ENCODE results near the gene NACC1. TPM values are rescaled to one million over a fixed set of nuclear protein-coding genes. Genes with fewer than 3 reads are reported as not detected.

NACC1 gene
- total RNA-seq, 3 donors from 2014 or later = 8.5 to 20.5 (median 19.7) TPM

DNA sequence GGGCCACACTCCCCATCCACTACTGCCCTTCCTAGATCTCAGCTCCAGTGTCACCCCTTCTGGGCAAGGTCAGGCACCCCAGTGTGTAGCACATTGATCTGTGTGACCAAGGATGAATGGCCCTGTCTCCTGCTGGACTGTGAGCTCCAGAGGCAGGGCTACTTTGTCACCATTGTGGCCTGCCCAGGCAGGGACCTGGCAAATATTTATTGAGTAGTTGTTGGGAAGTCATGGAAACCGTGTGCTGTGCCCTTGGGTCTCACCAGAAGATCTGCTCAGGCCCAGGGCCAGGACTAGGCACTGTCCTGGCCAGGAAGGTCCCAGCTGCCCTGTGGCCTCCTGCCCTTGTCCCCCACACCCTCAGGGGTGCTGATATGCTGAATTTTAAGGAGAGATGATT, 10.5 kb downstream of the NACC1 start:
- TF ChIP-seq, protein P1, sequence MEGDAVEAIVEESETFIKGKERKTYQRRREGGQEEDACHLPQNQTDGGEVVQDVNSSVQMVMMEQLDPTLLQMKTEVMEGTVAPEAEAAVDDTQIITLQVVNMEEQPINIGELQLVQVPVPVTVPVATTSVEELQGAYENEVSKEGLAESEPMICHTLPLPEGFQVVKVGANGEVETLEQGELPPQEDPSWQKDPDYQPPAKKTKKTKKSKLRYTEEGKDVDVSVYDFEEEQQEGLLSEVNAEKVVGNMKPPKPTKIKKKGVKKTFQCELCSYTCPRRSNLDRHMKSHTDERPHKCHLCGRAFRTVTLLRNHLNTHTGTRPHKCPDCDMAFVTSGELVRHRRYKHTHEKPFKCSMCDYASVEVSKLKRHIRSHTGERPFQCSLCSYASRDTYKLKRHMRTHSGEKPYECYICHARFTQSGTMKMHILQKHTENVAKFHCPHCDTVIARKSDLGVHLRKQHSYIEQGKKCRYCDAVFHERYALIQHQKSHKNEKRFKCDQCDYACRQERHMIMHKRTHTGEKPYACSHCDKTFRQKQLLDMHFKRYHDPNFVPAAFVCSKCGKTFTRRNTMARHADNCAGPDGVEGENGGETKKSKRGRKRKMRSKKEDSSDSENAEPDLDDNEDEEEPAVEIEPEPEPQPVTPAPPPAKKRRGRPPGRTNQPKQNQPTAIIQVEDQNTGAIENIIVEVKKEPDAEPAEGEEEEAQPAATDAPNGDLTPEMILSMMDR (IDR thresholded peaks at IDR 0.05) = no peak
- TF ChIP-seq POLR2AphosphoS5 (IDR thresholded peaks at IDR 0.05) = no peak
- TF ChIP-seq POLR2A (IDR thresholded peaks at IDR 0.05) = no peak
- no peak for DNase-seq (ENCODE audit: low spot score in 2 of 2)
- no peaks in the 10 kb centered on the region for H3K27me3 ChIP-seq
- H3K4me1 ChIP-seq = no peaks in the 10 kb centered on the region
- no peaks in the 10 kb centered on the region for H3K36me3 ChIP-seq
- peak overlapping the region; percentile 17 to 35 for H3K27ac ChIP-seq
- no peaks in the 10 kb centered on the region for H3K9me3 ChIP-seq
- H3K4me3 ChIP-seq = no peak overlapping the region
- intact Hi-C loops (cut with DNase I; ENCODE audit: low total_unique reads) = no loop called here

DNA sequence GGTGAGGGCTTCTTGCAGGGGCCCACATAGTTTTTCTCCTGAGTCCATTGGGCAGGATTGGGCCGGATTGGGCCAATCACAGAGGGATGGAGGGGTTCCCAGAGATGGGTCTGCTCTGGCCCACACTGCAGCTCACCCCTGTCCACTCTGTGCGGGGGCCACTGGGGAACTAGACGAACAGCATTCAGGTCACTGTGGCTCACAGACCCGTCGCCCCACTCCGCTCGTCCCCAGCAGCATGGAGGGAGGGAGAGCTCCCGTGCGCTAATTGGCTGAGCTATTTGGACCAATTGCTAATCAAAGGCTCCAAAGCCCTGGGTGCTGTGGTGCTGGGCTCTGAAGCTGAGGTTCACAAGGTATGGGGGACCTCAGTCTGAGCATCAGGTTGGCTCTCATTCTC, 11.3 kb downstream of the NACC1 start:
- H3K4me1 ChIP-seq = no peaks in the 10 kb centered on the region
- H3K27me3 ChIP-seq = no peaks in the 10 kb centered on the region
- TF ChIP-seq, protein P1 (IDR thresholded peaks at IDR 0.05) = no peak
- TF ChIP-seq POLR2A (IDR thresholded peaks at IDR 0.05) = no peak
- no peak for TF ChIP-seq POLR2AphosphoS5 (IDR thresholded peaks at IDR 0.05)
- no peaks in the 10 kb centered on the region for H3K36me3 ChIP-seq
- DNase-seq (ENCODE audit: low spot score in 2 of 2) = no peak
- no peaks in the 10 kb centered on the region for H3K9me3 ChIP-seq
- H3K4me3 ChIP-seq = no peak overlapping the region
- intact Hi-C loops (cut with DNase I; ENCODE audit: low total_unique reads) = no loop called here
- no peak overlapping the region for H3K27ac ChIP-seq

DNA sequence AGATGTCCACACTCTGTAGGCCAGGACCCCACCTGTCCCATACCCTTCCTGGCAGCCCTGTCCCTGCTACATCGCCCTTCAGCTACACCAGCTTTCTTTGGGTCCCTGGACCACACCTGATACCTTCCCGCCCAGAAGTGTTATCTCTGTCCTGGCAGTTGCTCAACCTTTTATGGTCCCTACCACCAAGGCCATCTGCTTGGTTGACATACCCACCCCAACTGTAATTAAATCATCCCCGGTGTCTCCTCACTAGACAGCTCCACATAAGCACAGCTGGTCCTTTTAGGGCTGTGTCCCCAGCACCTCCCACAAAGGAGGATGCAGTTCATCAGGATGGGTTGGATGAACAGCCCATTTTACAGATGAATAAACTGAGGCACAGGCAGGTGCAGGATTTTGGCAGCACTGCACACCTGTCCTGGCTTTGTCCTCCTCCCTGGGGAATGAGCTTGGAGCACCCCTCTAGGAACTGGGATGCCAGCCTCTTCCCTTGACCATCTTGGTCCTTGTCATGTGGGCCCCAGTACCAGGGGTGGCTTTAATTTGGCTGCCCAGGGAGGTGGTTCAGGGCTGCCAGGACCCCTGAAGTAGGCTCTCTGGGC, 12.9 kb downstream of the NACC1 start:
- TF ChIP-seq, protein P1 (IDR thresholded peaks at IDR 0.05) = no peak
- TF ChIP-seq POLR2AphosphoS5 (IDR thresholded peaks at IDR 0.05) (no peak), POLR2A (IDR thresholded peaks at IDR 0.05) (no peak)
- Histone ChIP-seq H3K36me3 (no peaks in the 10 kb centered on the region), H3K27ac (peak overlapping the region in 1 of 2 donors; percentile 60), H3K4me3 (no peak overlapping the region), H3K9me3 (no peaks in the 10 kb centered on the region), H3K27me3 (no peaks in the 10 kb centered on the region), H3K4me1 (no peaks in the 10 kb centered on the region)
- DNase-seq (ENCODE audit: low spot score in 2 of 2) = no peak
- intact Hi-C loops (cut with DNase I; ENCODE audit: low total_unique reads) = no loop called here

DNA sequence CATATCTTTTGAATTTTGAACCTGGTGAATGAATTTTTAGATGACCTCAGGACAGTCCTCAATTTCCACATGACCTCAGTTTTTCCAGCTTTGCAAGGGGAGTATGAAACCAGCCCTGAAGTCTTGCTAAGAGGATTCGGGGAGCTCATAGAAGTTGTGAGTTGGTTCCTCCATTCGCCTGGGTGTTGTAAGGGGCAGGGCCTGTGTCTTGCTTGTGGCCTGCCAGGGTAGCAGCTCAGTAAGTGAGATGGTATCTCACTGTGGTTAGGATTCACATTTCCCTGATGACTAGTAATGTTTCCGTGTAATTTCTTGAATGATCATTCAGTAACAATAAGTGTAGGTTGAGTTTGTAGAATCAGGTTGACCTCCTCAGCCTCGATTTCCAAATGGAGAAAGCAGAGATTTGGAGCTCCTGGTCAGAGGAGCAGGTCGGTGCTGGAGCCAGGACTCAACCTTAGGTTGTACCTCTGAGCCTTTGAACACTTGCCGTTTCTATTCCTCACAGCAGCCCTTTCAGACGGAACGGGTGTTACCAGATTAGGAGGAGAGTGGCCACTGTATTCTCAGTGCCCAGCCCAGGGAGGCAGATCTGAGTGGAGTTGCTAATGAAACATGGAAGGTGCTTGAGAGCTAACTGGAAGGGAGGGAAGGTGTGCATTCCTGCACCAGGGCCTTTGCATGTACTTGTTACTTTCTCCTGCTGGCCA, 14.6 kb downstream of the NACC1 start:
- Histone ChIP-seq H3K27me3 (no peaks in the 10 kb centered on the region), H3K4me1 (no peaks in the 10 kb centered on the region), H3K36me3 (no peaks in the 10 kb centered on the region), H3K27ac (peak overlapping the region; percentile 60 to 62), H3K4me3 (no peak overlapping the region), H3K9me3 (no peaks in the 10 kb centered on the region)
- no peak for DNase-seq (ENCODE audit: low spot score in 2 of 2)
- intact Hi-C loops (cut with DNase I; ENCODE audit: low total_unique reads) = no loop called here
- no peak for TF ChIP-seq POLR2A (IDR thresholded peaks at IDR 0.05)
- TF ChIP-seq, protein P1 (IDR thresholded peaks at IDR 0.05) = no peak
- no peak for TF ChIP-seq POLR2AphosphoS5 (IDR thresholded peaks at IDR 0.05)

DNA sequence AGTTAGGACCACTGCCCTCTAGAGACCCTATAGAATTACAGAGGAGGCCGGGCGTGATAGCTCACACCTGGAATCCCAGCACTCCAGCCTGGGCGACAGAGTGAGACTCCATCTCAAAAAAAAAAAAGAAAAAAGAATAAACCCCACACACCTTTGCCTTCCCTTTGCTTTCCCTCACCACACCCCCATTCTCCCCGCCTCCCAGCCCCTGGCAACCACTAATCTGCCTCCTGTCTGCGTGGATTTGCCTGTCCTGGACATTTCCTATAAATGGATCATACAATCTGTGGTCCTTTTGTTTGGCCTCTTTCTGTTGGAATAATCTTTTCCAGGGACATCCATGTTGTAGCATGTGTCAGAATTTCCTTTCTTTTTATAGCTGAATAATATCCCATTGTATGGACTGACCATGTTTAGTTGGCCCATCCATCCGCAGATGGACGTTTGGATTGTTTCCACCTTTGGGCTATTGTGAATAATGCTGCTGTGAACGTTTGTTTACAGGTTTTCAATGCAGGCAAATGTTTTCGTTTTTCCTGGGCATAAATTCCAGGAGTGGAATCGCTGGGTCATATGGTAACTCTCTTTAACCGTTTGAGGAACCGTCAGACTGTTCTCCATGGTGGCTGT, 15.3 kb downstream of the NACC1 start:
- Histone ChIP-seq H3K27ac (peak overlapping the region; percentile 60 to 62), H3K27me3 (no peaks in the 10 kb centered on the region), H3K36me3 (no peaks in the 10 kb centered on the region), H3K4me1 (no peaks in the 10 kb centered on the region), H3K4me3 (no peak overlapping the region), H3K9me3 (no peaks in the 10 kb centered on the region)
- intact Hi-C loops (cut with DNase I; ENCODE audit: low total_unique reads) = no loop called here
- no peak for DNase-seq (ENCODE audit: low spot score in 2 of 2)
- TF ChIP-seq POLR2A (IDR thresholded peaks at IDR 0.05) = no peak
- TF ChIP-seq, protein P1 (IDR thresholded peaks at IDR 0.05) = no peak
- TF ChIP-seq POLR2AphosphoS5 (IDR thresholded peaks at IDR 0.05) = no peak

Data from breast epithelium (tissue), 4 donors.